ENCODE results near the gene DDAH1.
"Not testable (repeated sequence)": the region's sequence is repeated elsewhere in the genome, so short reads cannot be mapped to it uniquely, and the experiment has no call there.

DDAH1 gene

GRCh38 chr1:85465099-85465785, at the start of gene DDAH1:
Gene DDAH1, minus strand, starts transcription at chr1:85465159. Its CDS starts 114 bp downstream, at chr1:85465045.
- DNase-seq: no peak

GRCh38 chr1:85513998-85514397, 49.0 kb upstream of the DDAH1 start:
- not testable (repeated sequence) for DNase-seq

- no peak for DNase-seq
Observed at GRCh38 chr1:85504417-85504816, 39.5 kb upstream of the DDAH1 start.

GRCh38 chr1:85502625-85503083, 37.7 kb upstream of the DDAH1 start:
- peak; percentile 32 for DNase-seq

- no peak for DNase-seq
Observed at GRCh38 chr1:85502171-85502570, 37.2 kb upstream of the DDAH1 start.

GRCh38 chr1:85501355-85501898, 36.5 kb upstream of the DDAH1 start:
- no peak for DNase-seq

- no peak for DNase-seq
Observed at GRCh38 chr1:85496941-85497582, 32.1 kb upstream of the DDAH1 start.

- DNase-seq: no peak
Observed at GRCh38 chr1:85495556-85495955, 30.6 kb upstream of the DDAH1 start.

- no peak for DNase-seq
Observed at GRCh38 chr1:85494904-85495266, 29.9 kb upstream of the DDAH1 start.

GRCh38 chr1:85494074-85494903, 29.3 kb upstream of the DDAH1 start:
- no peak for DNase-seq

- DNase-seq: no peak
Observed at GRCh38 chr1:85490270-85490985, 25.5 kb upstream of the DDAH1 start.

GRCh38 chr1:85488126-85488525, 23.2 kb upstream of the DDAH1 start:
- DNase-seq: no peak

GRCh38 chr1:85485516-85485915, 20.6 kb upstream of the DDAH1 start:
- no peak for DNase-seq

GRCh38 chr1:85484716-85485115, 19.8 kb upstream of the DDAH1 start:
- no peak for DNase-seq

- no peak for DNase-seq
Observed at GRCh38 chr1:85484264-85484663, 19.3 kb upstream of the DDAH1 start.

- no peak for DNase-seq
Observed at GRCh38 chr1:85481688-85482087, 16.7 kb upstream of the DDAH1 start.

- DNase-seq: no peak
Observed at GRCh38 chr1:85480566-85480965, 15.6 kb upstream of the DDAH1 start.

- no peak for DNase-seq
Observed at GRCh38 chr1:85479491-85479890, 14.5 kb upstream of the DDAH1 start.

GRCh38 chr1:85478366-85478765, 13.4 kb upstream of the DDAH1 start:
- DNase-seq: no peak

- DNase-seq: no peak
Observed at GRCh38 chr1:85475055-85475454, 10.1 kb upstream of the DDAH1 start.

- peak; percentile 61 for DNase-seq
Observed at GRCh38 chr1:85473390-85473789, 8.4 kb upstream of the DDAH1 start.

- no peak for DNase-seq
Observed at GRCh38 chr1:85471558-85471957, 6.6 kb upstream of the DDAH1 start.

- DNase-seq: not testable (repeated sequence)
Observed at GRCh38 chr1:85470130-85470529, 5.2 kb upstream of the DDAH1 start.

Measured in MV-4-11 (cell line).